Ascending aorta (tissue), 2 donors: ENCODE data around the gene FLACC1. TPM values are rescaled to one million over a fixed set of nuclear protein-coding genes. Genes with fewer than 3 reads are reported as not detected.

Source experiments
- DNase-seq, 2 donors: peaks; one replicate each; pipeline ENCODE4 v3.0.0-alpha.2; 2019; ENCODE audit warnings: low spot score in 2 of 2
- H3K27ac ChIP-seq, 2 donors: fragments of 200-600 bp; sonication (generic); one replicate each; pipeline ENCODE4 v1.5.1; 2016 to 2017; ENCODE audit warnings: mild to moderate bottlenecking in 1 of 2
- H3K27me3 ChIP-seq: fragments of 200-600 bp; sonication (generic); one replicate; pipeline ENCODE4 v1.5.1; 2017
- H3K36me3 ChIP-seq, 2 donors: fragments of 200-600 bp; sonication (generic); one replicate each; pipeline ENCODE4 v1.5.1; 2016
- H3K4me1 ChIP-seq, 2 donors: fragments of 200-600 bp; sonication (generic); one replicate each; pipeline ENCODE4 v1.5.1; 2016 to 2017; ENCODE audit warnings: mild to moderate bottlenecking in 1 of 2
- H3K4me3 ChIP-seq, 2 donors: fragments of 200-600 bp; sonication (generic); one replicate each; pipeline ENCODE4 v1.5.1; 2016 to 2017; ENCODE audit warnings: mild to moderate bottlenecking in 1 of 2
- H3K9me3 ChIP-seq, 2 donors: fragments of 200-600 bp; sonication (generic); one replicate each; pipeline ENCODE4 v1.5.1; 2016
- intact Hi-C: fragments of 100-400 bp; cut with DNase I; formaldehyde crosslinking; loops from one replicate; pipeline ENCODE4 v1.15.1; 2023
- total RNA-seq: library from RNA; depleted of rRNA; stranded (reverse); fragments of >200 nt; gene quantifications from one replicate; pipeline ENCODE4 v1.1.0, GENCODE V29; 2016
- TF ChIP-seq, protein P1 (sequence below), 3 experiments: fragments of 200-600 bp in 2 of 3; fragments of 450-650 bp in 1 of 3; sonication (generic) in 2 of 3; IDR thresholded peaks; one replicate each; pipeline ENCODE4 v1.5.1; 2016 to 2019; ENCODE audit warnings: antibody characterized with exemption in 3 of 3, mild to moderate bottlenecking in 1 of 3, moderate library complexity in 1 of 3

Gene FLACC1
- total RNA-seq, 1 donor from 2014 or later: 0.32 TPM

DNA sequence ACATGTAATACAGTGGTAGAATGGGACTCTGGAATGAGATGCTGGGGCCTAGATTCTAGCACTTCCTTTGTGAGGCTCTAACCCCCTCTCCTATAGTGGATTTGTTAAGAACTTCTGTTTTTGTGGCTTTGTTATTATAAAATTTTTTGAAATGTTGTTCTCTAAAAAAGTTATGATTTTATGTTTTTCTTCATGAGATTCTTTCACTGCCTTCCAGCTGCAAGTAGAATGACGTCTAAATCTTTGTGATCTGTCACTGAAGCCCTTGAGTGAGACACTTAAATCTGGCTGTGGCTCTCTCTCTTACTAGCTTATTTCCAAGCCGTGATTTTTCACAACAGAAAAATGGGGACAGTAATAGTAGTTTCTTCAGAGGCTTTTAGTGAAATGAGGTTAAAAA is 95.2 kb downstream of the FLACC1 start:
- Histone ChIP-seq H3K4me3 (peak overlapping the region in 1 of 2 donors; percentile 39), H3K9me3 (no peaks in the 10 kb centered on the region), H3K36me3 (peaks cover 0 to 5% of the 10 kb centered on the region in 2 donors), H3K27ac (no peak overlapping the region), H3K4me1 (peaks cover 2 to 15% of the 10 kb centered on the region in 2 donors), H3K27me3 (no peaks in the 10 kb centered on the region)
- intact Hi-C loops: no loop called here
- DNase-seq: no peak
- TF ChIP-seq, protein P1, sequence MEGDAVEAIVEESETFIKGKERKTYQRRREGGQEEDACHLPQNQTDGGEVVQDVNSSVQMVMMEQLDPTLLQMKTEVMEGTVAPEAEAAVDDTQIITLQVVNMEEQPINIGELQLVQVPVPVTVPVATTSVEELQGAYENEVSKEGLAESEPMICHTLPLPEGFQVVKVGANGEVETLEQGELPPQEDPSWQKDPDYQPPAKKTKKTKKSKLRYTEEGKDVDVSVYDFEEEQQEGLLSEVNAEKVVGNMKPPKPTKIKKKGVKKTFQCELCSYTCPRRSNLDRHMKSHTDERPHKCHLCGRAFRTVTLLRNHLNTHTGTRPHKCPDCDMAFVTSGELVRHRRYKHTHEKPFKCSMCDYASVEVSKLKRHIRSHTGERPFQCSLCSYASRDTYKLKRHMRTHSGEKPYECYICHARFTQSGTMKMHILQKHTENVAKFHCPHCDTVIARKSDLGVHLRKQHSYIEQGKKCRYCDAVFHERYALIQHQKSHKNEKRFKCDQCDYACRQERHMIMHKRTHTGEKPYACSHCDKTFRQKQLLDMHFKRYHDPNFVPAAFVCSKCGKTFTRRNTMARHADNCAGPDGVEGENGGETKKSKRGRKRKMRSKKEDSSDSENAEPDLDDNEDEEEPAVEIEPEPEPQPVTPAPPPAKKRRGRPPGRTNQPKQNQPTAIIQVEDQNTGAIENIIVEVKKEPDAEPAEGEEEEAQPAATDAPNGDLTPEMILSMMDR (IDR thresholded peaks at IDR 0.05): no peak

DNA sequence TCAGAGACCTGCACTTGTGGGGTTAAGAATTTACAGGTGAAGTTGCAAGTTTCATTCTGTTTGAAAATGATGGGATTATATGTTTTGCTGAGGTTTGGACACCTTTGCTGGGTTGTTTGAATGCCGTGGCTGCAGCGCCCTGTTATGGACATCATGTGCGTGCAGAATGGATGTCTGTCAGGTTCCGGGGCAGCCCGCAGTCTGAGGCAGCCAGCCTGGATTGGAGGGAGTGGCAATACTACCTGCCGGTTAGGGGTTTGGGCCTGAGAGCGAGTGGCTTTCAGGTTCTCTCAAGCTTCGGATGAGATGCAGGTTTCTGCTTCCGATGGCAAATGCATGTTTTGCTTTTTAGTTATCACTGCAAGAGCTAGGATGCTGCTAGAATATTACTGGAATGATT is 95.7 kb downstream of the FLACC1 start:
- H3K27ac ChIP-seq: no peak overlapping the region
- DNase-seq: no peak
- H3K27me3 ChIP-seq: no peaks in the 10 kb centered on the region
- H3K4me1 ChIP-seq: peaks cover 2 to 15% of the 10 kb centered on the region in 2 donors
- peak overlapping the region in 1 of 2 donors; percentile 39 for H3K4me3 ChIP-seq
- intact Hi-C loops: no loop called here
- TF ChIP-seq, protein P1 (IDR thresholded peaks at IDR 0.05): no peak
- no peaks in the 10 kb centered on the region for H3K9me3 ChIP-seq
- H3K36me3 ChIP-seq: peaks cover 0 to under 1% of the 10 kb centered on the region in 2 donors

DNA sequence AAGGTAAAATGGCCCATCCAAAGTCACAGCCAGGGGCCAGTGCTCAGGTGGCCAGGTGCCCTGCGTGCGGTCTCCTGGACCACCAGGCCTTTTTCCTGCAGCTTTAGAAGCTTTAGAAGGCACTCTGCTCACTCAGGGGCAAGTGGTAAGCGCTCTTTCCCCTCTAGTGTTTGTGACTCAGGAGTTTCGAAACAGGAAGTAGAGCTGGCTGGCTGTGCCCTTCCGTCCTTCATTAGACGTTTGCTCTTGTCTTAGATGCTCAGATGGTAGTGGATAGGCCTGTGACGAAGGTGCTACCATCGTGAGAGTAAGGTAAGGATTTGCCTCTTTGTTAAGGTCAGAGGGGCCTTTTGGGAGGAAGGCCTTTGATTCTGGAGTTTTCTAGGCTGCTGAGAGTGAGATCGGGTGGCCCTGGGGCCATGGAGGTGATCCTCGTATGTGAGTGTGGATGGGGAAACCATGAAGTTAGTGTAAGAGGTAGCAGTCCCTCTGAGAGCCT is 96.8 kb downstream of the FLACC1 start, which contains the start of gene CASP8:
TSS of gene CASP8 (plus strand) at position 235 of the 499 bp plus-strand sequence. CDS start 5,951 bp downstream, outside the sequence.
- Histone ChIP-seq H3K27me3 (no peaks in the 10 kb centered on the region), H3K9me3 (no peaks in the 10 kb centered on the region), H3K4me1 (peaks cover 2 to 15% of the 10 kb centered on the region in 2 donors), H3K4me3 (peak within 1 kb of the TSS in 1 of 2 donors; percentile 71), H3K36me3 (no peaks in the 10 kb centered on the region), H3K27ac (peak within 1 kb of the TSS; percentile 0 to 23)
- TF ChIP-seq, protein P1 (IDR thresholded peaks at IDR 0.05): no peak
- intact Hi-C loops: no loop called here
- DNase-seq: peak in 1 of 2 donors; percentile 69

DNA sequence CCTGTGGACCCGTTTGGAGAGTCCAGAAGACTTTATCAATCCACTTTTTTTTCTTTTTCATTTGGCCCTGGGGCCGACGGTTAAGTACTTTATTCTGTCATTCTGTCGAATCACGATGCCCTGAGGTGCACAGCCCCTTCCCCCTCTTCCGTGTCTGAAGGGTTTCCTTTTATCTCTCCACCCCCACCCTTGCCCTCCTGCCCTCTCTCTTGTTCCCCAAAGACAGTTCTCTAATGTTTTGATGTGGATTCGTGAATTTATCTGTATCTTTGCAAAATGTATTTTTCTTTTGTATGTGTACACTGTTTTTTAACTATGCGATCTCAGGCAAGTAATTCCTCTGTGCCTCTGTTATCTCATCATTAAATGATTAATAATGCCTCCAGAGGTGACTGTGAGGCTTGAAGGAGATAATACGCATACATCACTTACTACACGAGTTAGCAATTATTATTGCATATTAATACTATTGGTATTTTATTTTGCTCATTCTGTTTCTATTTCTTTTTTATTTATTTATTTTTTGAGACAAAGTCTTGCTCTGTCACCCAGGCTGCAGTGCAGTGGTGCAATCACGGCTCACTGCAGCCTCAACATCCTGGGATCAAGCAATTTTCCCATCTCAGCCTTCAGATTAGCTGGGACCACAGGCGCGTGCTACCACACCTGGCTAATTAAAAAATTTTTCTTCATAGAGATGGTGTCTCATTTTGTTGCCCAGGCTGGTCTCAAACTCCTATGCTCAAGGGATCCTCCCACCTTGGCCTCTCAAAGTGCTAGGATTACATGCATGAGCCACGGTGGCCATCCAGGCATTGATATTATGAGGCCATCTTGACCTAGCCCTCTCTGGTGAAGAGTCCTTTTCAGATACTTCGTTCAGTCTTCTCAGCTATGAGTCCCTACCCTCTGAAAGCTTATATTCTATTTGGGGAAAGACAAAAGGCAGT is 98.2 kb downstream of the FLACC1 start:
- intact Hi-C loops: loop anchor here (5.0 kb wide), 1 partner anchor 193 kb away; the partner anchor contains the start of genes STRADB and TRAK2
- Histone ChIP-seq H3K9me3 (no peaks in the 10 kb centered on the region), H3K4me3 (peak overlapping the region; percentile 71 to 72), H3K4me1 (peaks cover 2 to 15% of the 10 kb centered on the region in 2 donors), H3K27ac (peak overlapping the region; percentile 84 to 87), H3K27me3 (no peaks in the 10 kb centered on the region), H3K36me3 (no peaks in the 10 kb centered on the region)
- no peak for DNase-seq
- TF ChIP-seq, protein P1 (IDR thresholded peaks at IDR 0.05): no peak

DNA sequence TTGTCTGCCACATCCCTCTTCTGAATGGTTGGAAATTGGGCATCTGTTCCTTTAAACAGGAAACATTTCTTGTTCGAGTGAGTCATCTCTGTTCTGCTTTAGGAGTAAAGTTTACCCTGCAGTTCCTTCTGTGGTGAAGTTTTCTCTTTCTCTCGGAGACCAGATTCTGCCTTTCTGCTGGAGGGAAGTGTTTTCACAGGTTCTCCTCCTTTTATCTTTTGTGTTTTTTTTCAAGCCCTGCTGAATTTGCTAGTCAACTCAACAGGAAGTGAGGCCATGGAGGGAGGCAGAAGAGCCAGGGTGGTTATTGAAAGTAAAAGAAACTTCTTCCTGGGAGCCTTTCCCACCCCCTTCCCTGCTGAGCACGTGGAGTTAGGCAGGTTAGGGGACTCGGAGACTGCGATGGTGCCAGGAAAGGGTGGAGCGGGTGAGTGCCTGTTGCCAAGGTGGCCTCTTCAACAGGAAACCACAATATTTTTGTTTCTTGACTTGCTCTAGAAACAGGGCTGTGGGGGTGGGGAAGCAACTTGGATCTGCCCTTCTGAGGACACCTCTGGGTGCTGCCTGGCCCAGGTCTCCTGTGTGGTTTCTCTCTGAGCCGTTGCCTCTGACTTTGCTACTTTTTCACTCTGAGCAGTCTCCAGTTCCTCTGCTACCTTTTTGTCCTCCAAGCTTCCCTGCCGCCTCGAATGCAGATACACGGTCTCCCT is 99.0 kb downstream of the FLACC1 start:
- H3K9me3 ChIP-seq: no peaks in the 10 kb centered on the region
- H3K4me3 ChIP-seq: peak overlapping the region; percentile 71 to 72
- TF ChIP-seq, protein P1 (IDR thresholded peaks at IDR 0.05): no peak
- H3K27me3 ChIP-seq: no peaks in the 10 kb centered on the region
- peak overlapping the region; percentile 84 to 87 for H3K27ac ChIP-seq
- intact Hi-C loops: loop anchor here (5.0 kb wide), 1 partner anchor 194 kb away; the partner anchor contains the start of genes STRADB and TRAK2
- no peaks in the 10 kb centered on the region for H3K36me3 ChIP-seq
- peak; percentile 49 to 86 for DNase-seq
- H3K4me1 ChIP-seq: peaks cover 2 to 15% of the 10 kb centered on the region in 2 donors
